GM18519 (cell line): ENCODE measurements around the gene SPECC1L.

Source experiments
- ATAC-seq: cut with Tn5 transposase; IDR thresholded peaks from one replicate; pipeline ENCODE4 v1.9.1; 2021; ENCODE audit warnings: mild to moderate bottlenecking, moderate library complexity; ENCODE audit not compliant: unreplicated experiment, low FRiP score

Gene SPECC1L

GRCh38 chr22:24392218-24392931 lies 121.7 kb downstream of the SPECC1L start:
- ATAC-seq = no peak

- no peak for ATAC-seq
These were observed 122.5 kb downstream of the SPECC1L start for GRCh38 chr22:24393012-24393559.

GRCh38 chr22:24393848-24394247 lies 123.2 kb downstream of the SPECC1L start:
- ATAC-seq = no peak

GRCh38 chr22:24394254-24394653 lies 123.6 kb downstream of the SPECC1L start:
- ATAC-seq = no peak

GRCh38 chr22:24398409-24398808 lies 127.8 kb downstream of the SPECC1L start:
- no peak for ATAC-seq

- ATAC-seq = no peak
These were observed 129.5 kb downstream of the SPECC1L start for GRCh38 chr22:24400034-24400725.

GRCh38 chr22:24400726-24401596 lies 130.3 kb downstream of the SPECC1L start:
- ATAC-seq = no peak

GRCh38 chr22:24401931-24402367 lies 131.3 kb downstream of the SPECC1L start:
- no peak for ATAC-seq

GRCh38 chr22:24402460-24403192 lies 132.0 kb downstream of the SPECC1L start:
- ATAC-seq = no peak

GRCh38 chr22:24403346-24403745 lies 132.7 kb downstream of the SPECC1L start:
- no peak for ATAC-seq

GRCh38 chr22:24404561-24405275 lies 134.1 kb downstream of the SPECC1L start:
- no peak for ATAC-seq

- ATAC-seq = no peak
These were observed 135.1 kb downstream of the SPECC1L start for GRCh38 chr22:24405631-24406321.

- ATAC-seq = no peak
These were observed 136.0 kb downstream of the SPECC1L start for GRCh38 chr22:24406322-24407277.

GRCh38 chr22:24407278-24407665 lies 136.6 kb downstream of the SPECC1L start:
- no peak for ATAC-seq

- ATAC-seq = no peak
These were observed 137.3 kb downstream of the SPECC1L start for GRCh38 chr22:24407884-24408283.

GRCh38 chr22:24408630-24409029 lies 138.0 kb downstream of the SPECC1L start:
- ATAC-seq = no peak

GRCh38 chr22:24409707-24410106 lies 139.1 kb downstream of the SPECC1L start:
- no peak for ATAC-seq
